Mucosa of gallbladder (tissue), 1 donor: Measurements from ENCODE around the gene CCDC7. TPM values are rescaled to one million over a fixed set of nuclear protein-coding genes. Genes with fewer than 3 reads are reported as not detected.
"Not testable (repeated sequence)": the region's sequence is repeated elsewhere in the genome, so short reads cannot be mapped to it uniquely, and the experiment has no call there.

Source experiments
- DNase-seq: peaks from one replicate; pipeline ENCODE4 v3.0.0-alpha.2; 2020; ENCODE audit warnings: low spot score
- total RNA-seq: library from RNA; stranded (reverse); gene quantifications from one replicate; pipeline ENCODE4 v1.2.1, GENCODE V29; 2021
- donor health status: DM: no; HTN: no; CAD: no.

Gene CCDC7
- total RNA-seq, 1 donor from 2014 or later: 20.5 TPM

DNA sequence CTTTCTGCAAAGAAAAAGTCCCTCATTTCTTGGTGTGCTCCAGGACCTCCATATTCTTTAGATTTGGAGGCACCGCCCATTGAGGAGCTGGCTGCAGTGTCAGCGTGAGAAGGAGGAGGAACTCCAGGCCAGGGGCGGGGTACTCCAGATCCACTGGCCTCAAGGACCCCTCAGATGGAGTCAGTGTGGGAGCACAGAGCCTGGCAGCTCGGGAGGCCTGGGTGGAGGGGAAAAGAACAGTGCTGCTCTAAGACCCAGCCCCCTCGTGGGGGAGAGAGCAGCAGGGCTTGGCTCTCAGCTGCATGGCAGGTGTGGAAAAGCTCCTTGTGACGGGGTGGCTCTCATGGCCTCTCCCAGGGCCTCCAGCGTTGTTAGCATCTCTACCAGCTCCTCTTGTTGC lies 441.5 kb downstream of the CCDC7 start:
- DNase-seq: no peak

GRCh38 chr10:32888161-32888927 lies 442.4 kb downstream of the CCDC7 start:
- no peak for DNase-seq

- no peak for DNase-seq
These were observed 443.8 kb downstream of the CCDC7 start for GRCh38 chr10:32889631-32890212.

- DNase-seq: no peak
These were observed 444.5 kb downstream of the CCDC7 start for GRCh38 chr10:32890444-32890843.

- DNase-seq: no peak
These were observed 445.3 kb downstream of the CCDC7 start for GRCh38 chr10:32891261-32891660.

GRCh38 chr10:32893434-32893833 lies 447.5 kb downstream of the CCDC7 start:
- no peak for DNase-seq

DNA sequence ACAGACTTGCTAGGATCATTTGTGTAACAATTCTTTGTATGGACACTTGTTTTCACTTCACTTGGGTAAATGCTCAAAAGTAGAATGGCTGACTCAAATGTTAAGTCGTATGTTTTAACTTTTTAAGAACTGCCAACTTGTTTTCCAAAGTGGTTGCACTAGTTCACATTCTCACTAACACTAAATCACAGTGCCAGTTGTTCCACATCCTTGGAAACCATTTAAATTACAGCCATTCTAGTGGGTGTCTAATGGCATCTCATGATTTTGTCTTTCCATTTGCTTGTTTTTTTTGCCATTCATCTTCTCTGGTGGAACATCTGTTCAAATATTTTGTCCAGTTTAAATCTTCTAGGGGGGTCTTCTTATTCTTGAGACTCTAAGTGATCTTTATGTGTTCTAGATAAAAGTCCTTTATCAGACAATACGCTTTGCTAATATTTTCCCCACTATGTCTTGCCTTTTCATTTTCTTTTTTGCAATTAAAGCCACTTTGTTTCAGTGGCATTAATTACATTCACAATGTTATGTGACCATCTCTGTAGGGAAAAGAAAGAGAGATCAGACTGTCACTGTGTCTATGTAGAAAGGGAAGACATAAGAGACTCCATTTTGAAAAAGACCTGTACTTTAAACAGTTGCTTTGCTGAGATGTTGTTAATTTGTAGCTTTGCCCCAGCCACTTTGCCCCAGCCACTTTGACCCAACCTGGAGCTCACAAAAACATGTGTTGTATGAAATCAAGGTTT lies 448.1 kb downstream of the CCDC7 start:
- no peak for DNase-seq

DNA sequence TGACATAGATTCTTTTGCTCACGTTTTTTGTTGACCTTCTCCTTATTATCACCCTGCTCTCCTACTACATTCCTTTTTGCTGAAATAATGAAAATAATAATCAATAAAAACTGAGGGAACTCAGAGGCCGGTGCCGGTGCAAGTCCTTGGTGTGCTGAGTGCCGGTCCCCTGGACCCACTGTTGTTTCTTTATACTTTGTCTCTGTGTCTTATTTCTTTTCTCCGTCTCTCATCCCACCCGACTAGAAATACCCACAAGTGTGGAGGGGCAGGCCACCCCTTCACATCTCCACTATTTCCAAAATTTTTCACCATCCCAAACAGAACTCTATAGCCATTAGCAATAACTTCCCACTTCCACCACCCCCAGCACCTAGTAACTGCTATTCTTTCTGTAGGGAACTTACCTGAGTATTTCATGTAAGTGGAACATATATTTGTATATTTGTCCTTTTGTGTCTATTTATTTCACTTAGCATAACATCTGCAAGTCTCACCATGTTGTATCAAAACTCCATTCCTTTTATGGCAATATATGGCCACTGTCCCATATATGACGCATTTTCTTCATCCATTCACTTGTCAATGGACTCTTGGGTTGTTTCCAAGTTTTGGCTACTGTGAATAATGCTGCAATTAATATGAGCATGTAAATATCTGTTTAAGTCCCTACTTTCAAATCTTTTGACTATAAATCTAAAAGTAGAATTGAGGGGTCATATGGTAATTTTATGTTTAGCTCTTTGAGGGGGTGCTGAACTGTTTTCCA lies 449.4 kb downstream of the CCDC7 start:
- not testable (repeated sequence) for DNase-seq

GRCh38 chr10:32901815-32902214 lies 455.9 kb downstream of the CCDC7 start:
- DNase-seq: no peak

DNA sequence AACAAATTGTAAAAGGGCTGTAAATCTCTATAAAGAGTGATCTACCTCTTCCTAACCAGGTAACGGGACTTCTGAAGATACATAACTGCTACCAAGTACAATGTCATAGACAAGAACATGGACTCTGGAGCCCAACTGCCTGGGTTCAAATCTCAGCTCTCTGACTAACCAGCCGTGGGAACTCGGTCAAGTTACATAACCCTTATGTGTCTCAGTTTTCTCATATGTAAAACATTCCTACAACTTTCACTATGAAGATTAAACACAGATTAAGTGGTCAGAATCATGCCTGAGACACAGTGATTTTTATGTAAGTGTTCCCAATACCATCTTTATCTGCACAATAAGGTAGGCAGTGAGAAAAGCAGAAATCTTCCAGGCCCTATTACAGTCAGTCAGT lies 459.5 kb downstream of the CCDC7 start:
- DNase-seq: no peak

- DNase-seq: no peak
These were observed 460.7 kb downstream of the CCDC7 start for GRCh38 chr10:32906595-32906994.

GRCh38 chr10:32909456-32909855 lies 463.5 kb downstream of the CCDC7 start:
- no peak for DNase-seq

DNA sequence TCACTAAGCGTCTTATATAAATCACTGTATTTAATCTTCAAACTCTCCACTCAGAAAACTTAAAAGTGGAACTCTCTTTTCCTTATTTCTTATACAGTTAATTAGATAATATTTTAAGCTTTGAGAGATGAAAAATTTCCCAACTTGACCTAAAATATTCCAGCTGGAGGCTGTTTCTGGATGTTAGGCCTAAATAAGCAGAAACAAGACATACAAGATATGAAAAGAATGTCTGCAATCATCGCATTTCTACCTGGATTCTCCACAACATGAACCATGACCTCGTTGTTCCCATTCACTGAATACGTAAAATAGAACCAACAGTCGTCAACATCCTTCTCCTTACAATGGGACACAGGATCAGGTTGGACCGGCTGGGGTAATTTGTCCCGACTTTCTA lies 464.0 kb downstream of the CCDC7 start:
- DNase-seq: not testable (repeated sequence)

GRCh38 chr10:32911285-32912016 lies 465.5 kb downstream of the CCDC7 start:
- no peak for DNase-seq

- DNase-seq: not testable (repeated sequence)
These were observed 471.9 kb downstream of the CCDC7 start for GRCh38 chr10:32917817-32918216.

GRCh38 chr10:32922170-32922569 lies 476.2 kb downstream of the CCDC7 start:
- DNase-seq: no peak

DNA sequence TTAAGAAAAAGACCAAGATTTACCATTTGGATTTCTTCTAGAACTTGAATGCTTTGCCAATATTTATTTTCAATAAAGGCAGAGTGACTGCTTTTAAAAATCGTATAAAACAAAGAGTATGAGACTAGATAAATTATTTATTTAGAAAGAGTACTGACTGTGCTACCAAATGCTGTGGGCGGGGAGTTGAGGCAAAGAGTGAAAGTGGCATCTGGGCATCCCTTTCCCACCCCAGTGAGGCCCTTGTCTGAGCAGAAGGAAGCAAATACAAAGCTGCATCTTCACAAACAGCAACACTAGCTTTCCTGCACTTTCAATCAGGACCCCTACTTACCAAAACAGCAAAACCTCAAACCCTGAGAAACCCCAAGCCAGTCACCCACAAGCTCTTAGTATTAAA lies 477.2 kb downstream of the CCDC7 start:
- no peak for DNase-seq

GRCh38 chr10:32923849-32924248 lies 477.9 kb downstream of the CCDC7 start:
- no peak for DNase-seq
